ENCODE data around the gene CHTF8. TPM values are rescaled to one million over a fixed set of nuclear protein-coding genes. Genes with fewer than 3 reads are reported as not detected.

CHTF8 gene
- 100 to 1,000 TPM in 3 of 4 donors, 10 to 100 TPM in 1; 95.8 to 124 (median 104) TPM for total RNA-seq

DNA sequence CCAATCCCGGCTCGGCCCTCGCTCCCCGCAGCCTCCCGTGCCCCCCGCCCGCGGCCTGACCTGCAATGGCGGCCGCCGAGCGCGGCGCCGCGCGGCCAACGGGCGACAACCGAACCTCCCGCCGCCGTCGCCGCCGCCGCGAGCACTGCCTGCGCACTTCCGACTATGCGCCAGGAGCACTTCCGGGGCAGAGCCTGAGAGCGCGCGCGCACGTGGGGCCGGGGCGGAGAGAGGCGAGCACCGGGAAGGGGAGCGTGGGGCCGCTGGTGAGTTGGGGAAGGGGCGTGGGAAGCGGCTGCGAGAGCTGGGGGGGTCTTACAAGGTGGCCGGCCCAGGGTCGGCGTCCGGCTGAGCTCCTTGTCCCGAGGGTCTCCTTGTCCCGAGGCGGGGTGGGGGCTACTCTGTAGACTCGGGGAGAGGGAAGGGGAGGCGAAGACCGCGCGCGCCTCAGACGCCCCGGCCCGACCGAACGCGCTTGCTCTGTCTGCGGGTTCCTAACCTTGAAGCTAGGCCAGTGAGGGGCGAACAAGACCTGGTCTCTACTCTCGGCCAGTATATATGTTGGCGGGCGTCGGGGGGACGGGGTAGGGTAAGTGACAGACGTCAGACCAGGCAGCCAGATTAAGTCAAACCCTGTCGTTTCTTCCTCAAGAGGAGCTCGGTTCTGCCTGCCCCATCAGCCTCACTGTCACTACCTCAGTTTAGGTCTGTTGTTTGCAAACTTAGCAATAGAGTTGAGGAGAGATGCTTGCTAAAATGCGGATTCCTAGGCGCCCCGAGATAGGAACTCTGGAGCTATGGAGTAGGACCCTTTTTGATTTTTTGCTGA is at the start of gene CHTF8, which contains the start of gene UTP4:
Gene CHTF8, minus strand, starts transcription at position 165 of the 829 bp plus-strand sequence. CDS start 11,130 bp downstream, outside the sequence.
Gene UTP4, plus strand, starts transcription at position 226 of the 829 bp plus-strand sequence. CDS start 811 bp downstream, outside the sequence.
- intact Hi-C loops (cut with DNase I), result no loop called here
- H3K27me3 ChIP-seq, result no peaks in the 10 kb centered on the region
- DNase-seq, result peak; percentile 85
- peak within 1 kb of the TSS; percentile 84 to 95 (median 93) for H3K4me3 ChIP-seq (replicated peaks in 1 of 3)
- peaks cover 9 to 16% of the 10 kb centered on the region in 2 donors for H3K4me1 ChIP-seq
- H3K36me3 ChIP-seq, result peaks cover 0 to 3% of the 10 kb centered on the region in 2 donors
- no peaks in the 10 kb centered on the region for H3K9me3 ChIP-seq
- H3K27ac ChIP-seq, result peak within 1 kb of the TSS; percentile 81 to 92 (median 91)
- 1 to 3% methylated on average over 12 to 33 of the region's 78 CpGs for WGBS, 2 donors
- peak; percentile 97 to 98 for TF ChIP-seq POLR2A (IDR thresholded peaks at IDR 0.05)
- TF ChIP-seq, protein P1, sequence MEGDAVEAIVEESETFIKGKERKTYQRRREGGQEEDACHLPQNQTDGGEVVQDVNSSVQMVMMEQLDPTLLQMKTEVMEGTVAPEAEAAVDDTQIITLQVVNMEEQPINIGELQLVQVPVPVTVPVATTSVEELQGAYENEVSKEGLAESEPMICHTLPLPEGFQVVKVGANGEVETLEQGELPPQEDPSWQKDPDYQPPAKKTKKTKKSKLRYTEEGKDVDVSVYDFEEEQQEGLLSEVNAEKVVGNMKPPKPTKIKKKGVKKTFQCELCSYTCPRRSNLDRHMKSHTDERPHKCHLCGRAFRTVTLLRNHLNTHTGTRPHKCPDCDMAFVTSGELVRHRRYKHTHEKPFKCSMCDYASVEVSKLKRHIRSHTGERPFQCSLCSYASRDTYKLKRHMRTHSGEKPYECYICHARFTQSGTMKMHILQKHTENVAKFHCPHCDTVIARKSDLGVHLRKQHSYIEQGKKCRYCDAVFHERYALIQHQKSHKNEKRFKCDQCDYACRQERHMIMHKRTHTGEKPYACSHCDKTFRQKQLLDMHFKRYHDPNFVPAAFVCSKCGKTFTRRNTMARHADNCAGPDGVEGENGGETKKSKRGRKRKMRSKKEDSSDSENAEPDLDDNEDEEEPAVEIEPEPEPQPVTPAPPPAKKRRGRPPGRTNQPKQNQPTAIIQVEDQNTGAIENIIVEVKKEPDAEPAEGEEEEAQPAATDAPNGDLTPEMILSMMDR (IDR thresholded peaks at IDR 0.05), result no peak

GRCh38 chr16:69180011-69180338 is 47.6 kb upstream of the CHTF8 start:
- H3K4me1 ChIP-seq, result peaks cover 30 to 43% of the 10 kb centered on the region in 2 donors
- H3K27ac ChIP-seq, result peak overlapping the region; percentile 72 to 89 (median 78)
- DNase-seq, result no peak
- no peak overlapping the region for H3K4me3 ChIP-seq (replicated peaks in 1 of 3)
- no peaks in the 10 kb centered on the region for H3K36me3 ChIP-seq
- intact Hi-C loops (cut with DNase I), result no loop called here
- TF ChIP-seq POLR2A (IDR thresholded peaks at IDR 0.05), result no peak
- TF ChIP-seq, protein P1 (IDR thresholded peaks at IDR 0.05), result no peak
- no peaks in the 10 kb centered on the region for H3K9me3 ChIP-seq
- no peaks in the 10 kb centered on the region for H3K27me3 ChIP-seq

DNA sequence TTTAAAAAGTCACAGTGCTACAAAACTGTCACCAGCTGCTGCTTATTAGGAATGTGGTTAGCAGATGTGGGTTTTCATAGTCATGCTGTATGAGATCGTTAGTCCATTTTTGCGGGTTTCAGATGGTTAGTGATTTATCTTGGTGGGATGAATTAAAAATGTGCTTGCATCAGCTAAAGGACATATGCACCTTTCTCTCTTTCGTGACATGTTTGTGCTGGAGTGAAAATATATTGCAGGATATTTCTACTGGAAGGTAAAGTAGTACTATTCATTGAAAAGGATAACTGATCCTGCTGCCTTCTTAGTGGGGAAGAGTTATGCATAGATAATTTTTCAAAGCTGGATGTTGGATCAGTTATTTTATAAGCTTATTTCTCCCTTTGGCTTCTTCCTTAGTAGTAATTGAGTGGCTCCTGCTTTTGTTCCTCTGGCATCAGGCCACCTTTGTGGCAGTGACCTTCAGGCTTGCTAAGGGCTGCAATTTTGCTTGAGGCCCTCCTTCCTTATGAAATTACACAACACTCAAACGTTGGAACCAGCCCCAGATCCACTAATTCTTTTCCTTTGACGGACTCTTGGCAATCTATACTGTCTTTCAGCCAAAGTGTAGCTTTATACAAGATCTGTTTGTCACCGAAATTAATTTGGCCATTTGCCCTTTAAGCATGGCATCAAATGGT is 47.1 kb upstream of the CHTF8 start:
- Histone ChIP-seq H3K9me3 (no peaks in the 10 kb centered on the region), H3K27ac (peak overlapping the region; percentile 72 to 89 (median 78)), H3K4me3 (replicated peaks in 1 of 3) (no peak overlapping the region), H3K36me3 (no peaks in the 10 kb centered on the region), H3K27me3 (no peaks in the 10 kb centered on the region), H3K4me1 (peaks cover 30 to 46% of the 10 kb centered on the region in 2 donors)
- TF ChIP-seq, protein P1 (IDR thresholded peaks at IDR 0.05), result no peak
- no peak for TF ChIP-seq POLR2A (IDR thresholded peaks at IDR 0.05)
- WGBS, 2 donors, result 5 to 7% methylated on average over 6 of the region's 6 CpGs
- peak; percentile 90 to 91 for DNase-seq
- intact Hi-C loops (cut with DNase I), result no loop called here

- WGBS, 2 donors, result 89 to 97% methylated on average over 3 to 4 of the region's 4 CpGs
- no peaks in the 10 kb centered on the region for H3K27me3 ChIP-seq
- H3K9me3 ChIP-seq, result no peaks in the 10 kb centered on the region
- H3K4me3 ChIP-seq (replicated peaks in 1 of 3), result no peak overlapping the region
- no peak for TF ChIP-seq POLR2A (IDR thresholded peaks at IDR 0.05)
- TF ChIP-seq, protein P1 (IDR thresholded peaks at IDR 0.05), result no peak
- H3K36me3 ChIP-seq, result no peaks in the 10 kb centered on the region
- peak overlapping the region in 1 of 3 donors; percentile 21 for H3K27ac ChIP-seq
- peaks cover 34 to 61% of the 10 kb centered on the region in 2 donors for H3K4me1 ChIP-seq
- DNase-seq, result no peak
- intact Hi-C loops (cut with DNase I), result no loop called here
Observed at GRCh38 chr16:69176033-69176800, 43.8 kb upstream of the CHTF8 start.

Data from thyroid gland (tissue), 4 donors.